T-helper 17 cell (primary cell): Measurements from ENCODE around the gene AKAP11. TPM values are rescaled to one million over a fixed set of nuclear protein-coding genes. Genes with fewer than 3 reads are reported as not detected.

Source experiments
- ATAC-seq: fragments of 150-1000 bp; cut with Tn5 transposase; 2 replicates; pipeline ENCODE4 v1.10.0; 2021; ENCODE audit warnings: mild to moderate bottlenecking, moderate library complexity
- DNase-seq, 3 donors: peaks; one replicate each; pipeline versions ENCODE4 v3.0.0 to v3.0.0-alpha.2; 2020 to 2021
- H3K9me3 ChIP-seq: one replicate; pipeline ENCODE4 v1.7.0; 2013; ENCODE audit warnings: low read length, mild to moderate bottlenecking; ENCODE audit not compliant: control insufficient read depth, poor library complexity, severe bottlenecking
- H3K27ac Mint-ChIP-seq: one replicate; pipeline ENCODE4 v1.8.0; 2022; ENCODE audit warnings: mild to moderate bottlenecking, moderate library complexity, mixed read lengths
- H3K27me3 Mint-ChIP-seq: one replicate; pipeline ENCODE4 v1.8.0; 2022; ENCODE audit warnings: mixed read lengths
- H3K36me3 Mint-ChIP-seq: one replicate; pipeline ENCODE4 v1.8.0; 2022; ENCODE audit warnings: low read depth, mixed read lengths
- H3K4me1 Mint-ChIP-seq: one replicate; pipeline ENCODE4 v1.8.0; 2022; ENCODE audit warnings: mild to moderate bottlenecking, mixed read lengths
- H3K4me3 Mint-ChIP-seq: one replicate; pipeline ENCODE4 v1.8.0; 2022; ENCODE audit warnings: mild to moderate bottlenecking, moderate library complexity, mixed read lengths
- total RNA-seq, 4 donors: library from RNA in 2 of 4; stranded (reverse) in 2 of 4; gene quantifications; one replicate each; pipeline ENCODE4 v1.2.3 and lab custom pipeline; 2022 to 2026

Gene AKAP11
- total RNA-seq, 2 donors from 2014 or later: 24.1 to 24.9 TPM

DNA sequence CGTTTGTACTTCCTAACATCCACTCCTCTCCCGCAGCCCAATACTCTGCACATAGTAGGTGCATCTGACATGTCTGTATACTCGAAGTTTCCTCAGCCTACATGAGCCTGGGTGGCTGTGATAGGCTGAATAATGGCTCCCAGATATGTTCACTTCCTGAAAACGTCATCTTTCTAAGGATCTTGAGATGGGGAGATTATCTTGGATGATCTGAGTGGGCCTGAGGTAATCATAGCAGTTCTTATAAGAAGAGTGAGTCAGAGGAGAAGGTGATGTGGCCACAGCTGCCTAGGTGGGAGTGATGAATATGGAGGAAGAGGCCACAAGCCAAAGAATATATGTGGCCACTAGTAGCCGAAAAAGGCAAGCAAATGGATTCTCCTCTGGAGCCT is 84.2 kb downstream of the AKAP11 start:
- H3K27me3 Mint-ChIP-seq: no peaks in the 10 kb centered on the region
- peaks cover 2% of the 10 kb centered on the region for H3K9me3 ChIP-seq
- H3K4me1 Mint-ChIP-seq: peaks cover 17% of the 10 kb centered on the region
- H3K27ac Mint-ChIP-seq: no peak overlapping the region
- H3K4me3 Mint-ChIP-seq: no peak overlapping the region
- no peaks in the 10 kb centered on the region for H3K36me3 Mint-ChIP-seq
- no peak for DNase-seq
- no peak for ATAC-seq

GRCh38 chr13:42360046-42360574 is 88.2 kb downstream of the AKAP11 start:
- no peak overlapping the region for H3K27ac Mint-ChIP-seq
- ATAC-seq (no peak), DNase-seq (no peak)
- H3K9me3 ChIP-seq: peaks cover 2% of the 10 kb centered on the region
- H3K36me3 Mint-ChIP-seq: no peaks in the 10 kb centered on the region
- H3K4me1 Mint-ChIP-seq: peaks cover 8% of the 10 kb centered on the region
- no peaks in the 10 kb centered on the region for H3K27me3 Mint-ChIP-seq
- H3K4me3 Mint-ChIP-seq: no peak overlapping the region

- Mint-ChIP-seq H3K27ac (no peak overlapping the region), H3K4me3 (no peak overlapping the region), H3K27me3 (no peaks in the 10 kb centered on the region), H3K36me3 (no peaks in the 10 kb centered on the region), H3K4me1 (peaks cover 7% of the 10 kb centered on the region)
- no peak for ATAC-seq
- peaks cover 2% of the 10 kb centered on the region for H3K9me3 ChIP-seq
- no peak for DNase-seq
Observed at GRCh38 chr13:42361701-42362100, 89.7 kb downstream of the AKAP11 start.

GRCh38 chr13:42363941-42364612 is 92.1 kb downstream of the AKAP11 start:
- Mint-ChIP-seq H3K27me3 (no peaks in the 10 kb centered on the region), H3K27ac (no peak overlapping the region), H3K4me1 (peaks cover 7% of the 10 kb centered on the region), H3K36me3 (no peaks in the 10 kb centered on the region), H3K4me3 (no peak overlapping the region)
- no peaks in the 10 kb centered on the region for H3K9me3 ChIP-seq
- DNase-seq (no peak), ATAC-seq (no peak)

- no peak for DNase-seq
- Mint-ChIP-seq H3K27ac (no peak overlapping the region), H3K4me3 (no peak overlapping the region), H3K27me3 (no peaks in the 10 kb centered on the region), H3K4me1 (peaks cover 10% of the 10 kb centered on the region), H3K36me3 (no peaks in the 10 kb centered on the region)
- no peak for ATAC-seq
- no peaks in the 10 kb centered on the region for H3K9me3 ChIP-seq
Observed at GRCh38 chr13:42364613-42365000, 92.7 kb downstream of the AKAP11 start.

DNA sequence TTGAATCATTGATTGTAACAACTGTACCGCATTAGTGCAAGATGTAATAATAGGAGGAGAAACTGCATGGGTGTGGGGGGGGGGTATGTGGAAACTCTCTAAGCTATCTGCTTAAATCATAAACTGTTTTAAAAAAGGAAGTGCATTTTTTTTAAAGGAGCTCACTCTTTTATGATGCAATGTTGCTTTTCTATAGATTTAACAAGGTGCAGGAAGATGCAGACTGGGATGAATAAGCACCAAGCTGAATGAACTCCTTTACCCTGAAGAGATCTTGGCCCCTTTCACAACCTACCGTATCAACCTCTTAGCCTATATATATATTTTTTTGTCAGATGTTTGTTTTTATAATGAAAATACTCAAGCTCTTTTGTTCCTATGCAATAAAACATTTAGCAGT is 95.9 kb downstream of the AKAP11 start:
- DNase-seq: no peak
- no peaks in the 10 kb centered on the region for H3K9me3 ChIP-seq
- Mint-ChIP-seq H3K4me1 (peaks cover 8% of the 10 kb centered on the region), H3K27me3 (no peaks in the 10 kb centered on the region), H3K27ac (no peak overlapping the region), H3K4me3 (no peak overlapping the region), H3K36me3 (peaks cover 2% of the 10 kb centered on the region)
- ATAC-seq: no peak

DNA sequence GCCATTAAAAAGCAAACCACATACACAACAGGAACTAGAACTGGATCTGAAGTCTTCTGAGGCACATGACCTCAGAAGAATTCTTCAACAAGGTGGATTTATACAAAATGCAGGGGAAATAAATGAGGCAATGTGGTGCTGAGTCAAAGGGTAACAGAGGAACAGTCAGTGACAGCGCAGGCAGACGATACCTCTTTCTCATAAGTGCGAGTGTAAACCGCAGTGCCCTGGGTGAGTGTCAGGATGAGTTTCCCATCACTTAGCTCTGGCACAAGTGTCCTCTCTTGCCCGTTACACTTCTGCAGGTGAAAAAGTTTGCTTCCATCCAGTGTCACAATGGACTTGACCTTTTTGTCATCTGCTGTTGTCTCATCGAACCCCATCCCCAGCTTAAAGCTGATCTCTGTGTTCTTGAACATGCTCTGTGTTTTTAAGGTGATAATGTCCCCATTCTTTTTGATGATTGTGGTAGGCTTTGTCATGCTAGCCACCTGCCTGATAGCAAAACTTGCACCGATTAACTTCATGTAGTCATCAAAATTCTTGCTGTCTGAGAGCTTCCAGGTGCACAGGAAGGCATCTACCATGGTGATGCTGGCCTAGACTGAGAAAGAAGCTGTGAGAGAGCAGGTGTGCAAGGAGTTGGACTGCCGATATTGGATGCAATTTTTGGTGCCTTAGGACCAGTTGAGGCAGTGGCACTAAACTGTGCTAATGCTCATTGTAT is 97.3 kb downstream of the AKAP11 start:
- Mint-ChIP-seq H3K36me3 (peaks cover 2% of the 10 kb centered on the region), H3K27ac (no peak overlapping the region), H3K4me1 (peaks cover 8% of the 10 kb centered on the region), H3K4me3 (no peak overlapping the region), H3K27me3 (no peaks in the 10 kb centered on the region)
- no peak for DNase-seq
- H3K9me3 ChIP-seq: no peaks in the 10 kb centered on the region
- ATAC-seq: no peak

DNA sequence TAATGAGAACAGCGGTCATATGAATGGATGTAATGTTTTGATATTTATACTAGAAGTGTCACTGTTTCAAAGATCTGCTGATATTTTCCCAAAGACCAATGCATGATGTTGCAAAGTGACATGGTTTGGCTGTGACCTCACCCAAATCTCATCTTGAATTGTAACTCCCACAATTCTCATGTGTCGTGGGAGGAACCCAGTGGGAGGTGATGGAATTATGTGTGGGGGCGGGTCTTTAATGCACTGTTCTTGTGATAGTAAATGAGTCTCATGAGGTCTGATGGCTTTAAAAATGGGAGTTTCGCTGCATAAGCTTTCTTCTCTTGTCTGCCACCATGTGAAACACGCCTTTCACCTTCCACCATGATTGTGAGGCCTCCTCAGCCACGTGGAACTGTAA is 98.3 kb downstream of the AKAP11 start:
- H3K4me1 Mint-ChIP-seq: peaks cover 6% of the 10 kb centered on the region
- no peaks in the 10 kb centered on the region for H3K27me3 Mint-ChIP-seq
- ATAC-seq (no peak), DNase-seq (no peak)
- H3K4me3 Mint-ChIP-seq: no peak overlapping the region
- H3K36me3 Mint-ChIP-seq: peaks cover 2% of the 10 kb centered on the region
- H3K9me3 ChIP-seq: no peaks in the 10 kb centered on the region
- H3K27ac Mint-ChIP-seq: no peak overlapping the region

Other genes with a start within 250 kb of the AKAP11 start
- gene DGKH, start 223.5 kb upstream of the AKAP11 start, total RNA-seq: 10 to 100 TPM; 10.4 to 10.7 TPM